A549 (cell line): ENCODE measurements around the gene ALX3. TPM values are rescaled to one million over a fixed set of nuclear protein-coding genes. Genes with fewer than 3 reads are reported as not detected.

Experiments
- ATAC-seq, 2 experiments: fragments of 200-7000 bp in 1 of 2; fragments of >200 bp in 1 of 2; cut with Nextera tagmentation in 1 of 2; cut with Tn5 transposase in 1 of 2; 3 replicates each; pipeline versions ENCODE4 v1.8.0 to v1.9.1; 2018 to 2020; ENCODE audit warnings: mild to moderate bottlenecking in 1 of 2, moderate library complexity in 1 of 2
- CTCF ChIA-PET: fragments of 300-600 bp; sonication (Branson Sonifier 250); formaldehyde crosslinking; extraction: SDS; loops from one replicate; lab custom pipeline; 2021; ENCODE audit warnings: antibody characterized with exemption, inconsistent platforms; lab: Yijun Ruan, JAX
- POLR2A ChIA-PET: fragments of 350-600 bp; formaldehyde crosslinking; extraction: SDS; loops from one replicate; lab custom pipeline; 2021; ENCODE audit warnings: antibody characterized with exemption, inconsistent platforms; lab: Yijun Ruan, JAX
- DNase-seq, 2 experiments: peaks; one replicate each; pipeline versions ENCODE4 v3.0.0 to v3.0.0-alpha.2; 2011 to 2016; ENCODE audit warnings: low read depth in 1 of 2, low spot score in 1 of 2
- FAIRE-seq: peaks from 2 replicates; lab custom pipeline; 2011; peaks lifted over from hg19 to GRCh38; lab: Jason Lieb, UNC
- H3K27ac ChIP-seq, 2 experiments: fragments of >200 bp; sonication (Bioruptor Twin); formaldehyde crosslinking; 3 replicates each; pipeline ENCODE4 v1.5.1; 2016 to 2017
- H3K4me1 ChIP-seq: fragments of >200 bp; sonication (Bioruptor Twin); formaldehyde crosslinking; 3 replicates; pipeline ENCODE4 v1.6.1; 2016
- H3K4me2 ChIP-seq: fragments of >200 bp; sonication (Bioruptor Twin); formaldehyde crosslinking; 3 replicates; pipeline ENCODE4 v1.6.1; 2016
- H3K4me3 ChIP-seq: fragments of >200 bp; sonication (Bioruptor Twin); formaldehyde crosslinking; 3 replicates; pipeline ENCODE4 v1.5.1; 2016
- H3K9me3 ChIP-seq: fragments of >200 bp; sonication (Bioruptor Twin); formaldehyde crosslinking; 3 replicates; pipeline ENCODE4 v1.6.1; 2016
- BHLHE40 ChIP-seq: IDR thresholded peaks from 2 replicates; pipeline ENCODE4 v1.6.1; 2012; ENCODE audit warnings: low read depth, low read length, inconsistent platforms
- CBX8 ChIP-seq: fragments of 200-600 bp; sonication (generic); IDR thresholded peaks from 2 replicates; pipeline ENCODE4 v1.6.1; 2016
- CHD2 ChIP-seq: fragments of 150-350 bp; IDR thresholded peaks from 2 replicates; pipeline ENCODE4 v1.6.1; 2014; ENCODE audit warnings: low read length; ENCODE audit not compliant: partially characterized antibody
- EHMT2 ChIP-seq: fragments of 200-600 bp; sonication (generic); IDR thresholded peaks from 2 replicates; pipeline ENCODE4 v1.6.1; 2016; ENCODE audit warnings: antibody characterized with exemption, low read depth, mild to moderate bottlenecking, moderate library complexity
- EP300 ChIP-seq, 2 experiments: fragments of >200 bp; sonication (Bioruptor Twin); formaldehyde crosslinking; IDR thresholded peaks; 2 replicates in 1 of 2; 3 replicates in 1 of 2; pipeline ENCODE4 v1.6.1; 2016 to 2017
- ESRRA ChIP-seq: fragments of 150-350 bp; IDR thresholded peaks from 2 replicates; pipeline ENCODE4 v1.6.1; 2014; ENCODE audit warnings: mild to moderate bottlenecking, low read length, borderline replicate concordance
- FOSL2 ChIP-seq, 2 experiments: fragments of 450-650 bp in 1 of 2; fragments of >200 bp in 1 of 2; sonication (Bioruptor Twin) in 1 of 2; formaldehyde crosslinking; IDR thresholded peaks; 2 replicates each; pipeline versions ENCODE4 v1.5.0 to v1.6.1; 2016 to 2020; ENCODE audit warnings: mild to moderate bottlenecking in 1 of 2, moderate library complexity in 1 of 2
- GATA3 ChIP-seq: IDR thresholded peaks from 2 replicates; pipeline ENCODE4 v1.6.1; 2012; ENCODE audit warnings: borderline replicate concordance
- HDAC2 ChIP-seq: fragments of 200-600 bp; sonication (generic); IDR thresholded peaks from 2 replicates; pipeline ENCODE4 v1.6.1; 2016
- HMGXB4 ChIP-seq: fragments of 250-450 bp; sonication (Bioruptor Pico); IDR thresholded peaks from 2 replicates; pipeline ENCODE4 v1.5.0; 2021; ENCODE audit warnings: mild to moderate bottlenecking, moderate library complexity, borderline replicate concordance
- HOXB13 ChIP-seq: fragments of 250-450 bp; sonication (Bioruptor Pico); IDR thresholded peaks from 2 replicates; pipeline ENCODE4 v1.5.0; 2020; ENCODE audit warnings: low read depth, mild to moderate bottlenecking, moderate library complexity
- JUN ChIP-seq, 2 experiments: fragments of >200 bp; sonication (Bioruptor Twin); formaldehyde crosslinking; IDR thresholded peaks; 2 replicates in 1 of 2; 3 replicates in 1 of 2; pipeline ENCODE4 v1.6.1; 2016 to 2017
- KDM1A ChIP-seq: fragments of 200-600 bp; sonication (generic); IDR thresholded peaks from 2 replicates; pipeline ENCODE4 v1.6.1; 2016; ENCODE audit warnings: low read depth, mild to moderate bottlenecking
- MAFK ChIP-seq: fragments of 450-650 bp; IDR thresholded peaks from 2 replicates; pipeline ENCODE4 v1.6.1; 2014; ENCODE audit not compliant: partially characterized antibody
- NFE2L2 ChIP-seq: fragments of 150-350 bp; conservative IDR thresholded peaks from 2 replicates; pipeline ENCODE4 v1.6.1; 2014; ENCODE audit warnings: low read length
- NPAS2 ChIP-seq: fragments of 250-450 bp; sonication (Bioruptor Pico); IDR thresholded peaks from 2 replicates; pipeline ENCODE4 v1.8.0; 2022; ENCODE audit warnings: mild to moderate bottlenecking, moderate library complexity, borderline replicate concordance
- NR3C1 ChIP-seq: fragments of >200 bp; sonication (Bioruptor Twin); formaldehyde crosslinking; IDR thresholded peaks from 3 replicates; pipeline ENCODE4 v1.6.1; 2017
- RAD21 ChIP-seq, 2 experiments: fragments of >200 bp in 1 of 2; sonication (Bioruptor Twin) in 1 of 2; formaldehyde crosslinking in 1 of 2; IDR thresholded peaks in 1 of 2; conservative IDR thresholded peaks in 1 of 2; 2 replicates in 1 of 2; 3 replicates in 1 of 2; pipeline ENCODE4 v1.6.1; 2012 to 2018; ENCODE audit warnings: inconsistent platforms in 1 of 2
- RCOR1 ChIP-seq: fragments of 150-350 bp; IDR thresholded peaks from 2 replicates; pipeline ENCODE4 v1.6.1; 2014; ENCODE audit warnings: antibody characterized with exemption, low read length, low read depth
- RFX5 ChIP-seq: fragments of 450-650 bp; IDR thresholded peaks from 2 replicates; pipeline ENCODE4 v1.7.1; 2014; ENCODE audit warnings: antibody characterized with exemption, mild to moderate bottlenecking, moderate library complexity
- RNF2 ChIP-seq: fragments of 200-600 bp; sonication (generic); IDR thresholded peaks from 2 replicates; pipeline ENCODE4 v1.6.1; 2016; ENCODE audit warnings: low read depth, mild to moderate bottlenecking, antibody characterized with exemption, moderate library complexity, borderline replicate concordance
- SMC3 ChIP-seq: fragments of >200 bp; sonication (Bioruptor Twin); formaldehyde crosslinking; IDR thresholded peaks from 3 replicates; pipeline ENCODE4 v1.6.1; 2018; ENCODE audit warnings: inconsistent platforms
- TP53 ChIP-seq: fragments of 250-450 bp; sonication (Bioruptor Pico); IDR thresholded peaks from 2 replicates; pipeline ENCODE4 v1.5.0; 2021; ENCODE audit warnings: mild to moderate bottlenecking, moderate library complexity
- ZC3H11A ChIP-seq: fragments of 450-650 bp; IDR thresholded peaks from 2 replicates; pipeline ENCODE4 v1.6.1; 2014; ENCODE audit warnings: antibody characterized with exemption, mild to moderate bottlenecking
- ZFP36 ChIP-seq: fragments of 450-650 bp; IDR thresholded peaks from 2 replicates; pipeline ENCODE4 v1.6.1; 2014; ENCODE audit warnings: borderline replicate concordance; ENCODE audit not compliant: partially characterized antibody
- WGBS: methylation state at CpG from one replicate; pipeline ENCODE4 v1.1.6; 2017; ENCODE audit errors: missing lambda C conversion rate; 5-methylcytosine and 5-hydroxymethylcytosine counted together
- polyA plus RNA-seq, 4 experiments: library from polyadenylated mRNA; depleted of rRNA in 3 of 4; stranded (reverse); fragments of >200 nt; fragmentation: RNase III in 1 of 4; extraction: RNeasy Plus Mini Kit Qiagen cat#74134 plus additional on column Dnase treatment in 1 of 4; gene quantifications; 2 replicates in 3 of 4; 3 replicates in 1 of 4; pipeline ENCODE4 v1.2.3, GENCODE V29; 2011 to 2017
- TF ChIP-seq, protein P1 (sequence below): fragments of >200 bp; sonication (Bioruptor Twin); formaldehyde crosslinking; IDR thresholded peaks from 3 replicates; pipeline ENCODE4 v1.5.1; 2016

Gene ALX3
- polyA plus RNA-seq, 2 of the 4 experiments (the other 2 are of a cell fraction), result not detected

DNA sequence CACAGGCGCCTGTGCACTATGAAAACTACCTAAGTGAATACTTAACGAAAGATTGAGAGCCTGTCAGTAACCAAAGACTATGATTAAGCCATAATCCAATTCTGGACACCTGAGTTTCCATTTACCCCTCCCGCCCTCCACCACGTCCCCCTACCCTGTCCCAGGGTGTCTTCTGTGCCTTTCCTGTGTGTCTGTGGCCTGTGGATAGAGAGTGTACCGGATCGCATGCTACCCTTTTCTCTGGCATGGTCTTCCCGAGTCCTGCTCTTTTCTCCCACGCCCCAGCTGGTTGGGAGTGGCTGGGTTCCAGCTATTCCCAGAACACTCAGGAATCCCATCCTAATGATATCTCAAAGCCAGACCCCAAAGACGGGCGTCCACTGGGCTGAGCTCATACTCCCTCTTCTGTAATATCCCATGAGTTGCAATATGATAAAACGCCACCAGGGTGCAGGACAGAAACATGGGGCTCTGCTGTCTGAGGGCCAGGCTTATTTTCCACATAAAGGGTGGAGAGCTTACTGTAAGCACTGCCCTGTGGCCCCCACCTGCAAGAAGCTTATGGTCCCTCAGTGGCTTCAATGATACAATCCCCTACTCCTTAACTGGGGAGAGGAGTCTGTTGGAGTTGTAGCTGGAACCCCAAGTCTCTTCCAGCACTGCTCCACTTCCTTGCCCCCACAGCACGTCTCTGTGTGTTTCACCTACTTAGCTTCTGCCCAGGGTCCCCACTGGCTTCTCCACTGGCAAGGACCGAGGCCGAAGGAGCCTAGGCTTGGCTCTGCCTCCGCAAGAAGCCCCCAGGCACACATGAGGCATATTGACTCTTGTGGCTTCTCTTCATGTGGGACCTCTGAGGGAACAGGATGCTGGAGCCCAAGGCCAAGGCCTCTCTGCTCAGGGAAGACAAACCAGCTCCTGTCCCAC, 17.6 kb upstream of the ALX3 start:
- ATAC-seq (peak; percentile 90 to 97), FAIRE-seq (no peak)
- no peak overlapping the region for H3K4me2 ChIP-seq

GRCh38 chr1:110086961-110087360, 16.5 kb upstream of the ALX3 start:
- no peak overlapping the region for H3K27ac ChIP-seq
- H3K9me3 ChIP-seq, result no peaks in the 10 kb centered on the region
- H3K4me1 ChIP-seq, result no peaks in the 10 kb centered on the region
- TF ChIP-seq RNF2, result no peak
- no peak for TF ChIP-seq CHD2
- no peak for TF ChIP-seq BHLHE40
- no peak for TF ChIP-seq RAD21 (conservative IDR thresholded peaks at IDR 0.05 in 1 of 2, IDR thresholded peaks at IDR 0.05 in 1 of 2)
- TF ChIP-seq RCOR1, result no peak
- no peak for TF ChIP-seq EHMT2
- WGBS, result 67% methylated on average over 4 of the region's 4 CpGs
- ATAC-seq (no peak), FAIRE-seq (no peak), DNase-seq (no peak)
- H3K4me3 ChIP-seq, result no peak overlapping the region
- POLR2A ChIA-PET, result no interaction called here
- CTCF ChIA-PET, result interaction anchor here (0.7 to 3.3 kb wide), 9 partner anchors 9 to 662 kb away, joined by 3 to 57 read pairs (median 9); no protein-coding TSS in a partner anchor
- H3K4me2 ChIP-seq, result no peak overlapping the region

More for the DNA sequence above, 17.6 kb upstream of the ALX3 start:
- 36% methylated on average over 14 of the region's 15 CpGs for WGBS
- TF ChIP-seq HMGXB4 (CRISPR knock-in tag), result no peak
- no peak for TF ChIP-seq EP300 (IDR thresholded peaks at IDR 0.05)
- TF ChIP-seq RFX5, result no peak
- TF ChIP-seq JUN (IDR thresholded peaks at IDR 0.05), result no peak
- TF ChIP-seq RAD21 (conservative IDR thresholded peaks at IDR 0.05 in 1 of 2, IDR thresholded peaks at IDR 0.05 in 1 of 2), result peak; percentile 30 to 52; a peak in 3 of 5 replicates
- TF ChIP-seq SMC3, result peak; percentile 57
- TF ChIP-seq ESRRA, result no peak
- TF ChIP-seq ZC3H11A, result no peak
- no peak for TF ChIP-seq HOXB13 (CRISPR knock-in tag)
- TF ChIP-seq, protein P1, sequence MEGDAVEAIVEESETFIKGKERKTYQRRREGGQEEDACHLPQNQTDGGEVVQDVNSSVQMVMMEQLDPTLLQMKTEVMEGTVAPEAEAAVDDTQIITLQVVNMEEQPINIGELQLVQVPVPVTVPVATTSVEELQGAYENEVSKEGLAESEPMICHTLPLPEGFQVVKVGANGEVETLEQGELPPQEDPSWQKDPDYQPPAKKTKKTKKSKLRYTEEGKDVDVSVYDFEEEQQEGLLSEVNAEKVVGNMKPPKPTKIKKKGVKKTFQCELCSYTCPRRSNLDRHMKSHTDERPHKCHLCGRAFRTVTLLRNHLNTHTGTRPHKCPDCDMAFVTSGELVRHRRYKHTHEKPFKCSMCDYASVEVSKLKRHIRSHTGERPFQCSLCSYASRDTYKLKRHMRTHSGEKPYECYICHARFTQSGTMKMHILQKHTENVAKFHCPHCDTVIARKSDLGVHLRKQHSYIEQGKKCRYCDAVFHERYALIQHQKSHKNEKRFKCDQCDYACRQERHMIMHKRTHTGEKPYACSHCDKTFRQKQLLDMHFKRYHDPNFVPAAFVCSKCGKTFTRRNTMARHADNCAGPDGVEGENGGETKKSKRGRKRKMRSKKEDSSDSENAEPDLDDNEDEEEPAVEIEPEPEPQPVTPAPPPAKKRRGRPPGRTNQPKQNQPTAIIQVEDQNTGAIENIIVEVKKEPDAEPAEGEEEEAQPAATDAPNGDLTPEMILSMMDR, result peak; percentile 42; the same call in 1 of the 3 replicates
- H3K9me3 ChIP-seq, result no peaks in the 10 kb centered on the region
- CTCF ChIA-PET, result interaction anchor here (0.6 to 3.3 kb wide), 27 partner anchors 8 to 408 kb away, joined by 3 to 57 read pairs (median 5); no protein-coding TSS in a partner anchor
- H3K4me1 ChIP-seq, result no peaks in the 10 kb centered on the region
- no peak overlapping the region for H3K27ac ChIP-seq
- H3K4me3 ChIP-seq, result no peak overlapping the region
- POLR2A ChIA-PET, result no interaction called here
- DNase-seq, result peak; percentile 35 to 64

DNA sequence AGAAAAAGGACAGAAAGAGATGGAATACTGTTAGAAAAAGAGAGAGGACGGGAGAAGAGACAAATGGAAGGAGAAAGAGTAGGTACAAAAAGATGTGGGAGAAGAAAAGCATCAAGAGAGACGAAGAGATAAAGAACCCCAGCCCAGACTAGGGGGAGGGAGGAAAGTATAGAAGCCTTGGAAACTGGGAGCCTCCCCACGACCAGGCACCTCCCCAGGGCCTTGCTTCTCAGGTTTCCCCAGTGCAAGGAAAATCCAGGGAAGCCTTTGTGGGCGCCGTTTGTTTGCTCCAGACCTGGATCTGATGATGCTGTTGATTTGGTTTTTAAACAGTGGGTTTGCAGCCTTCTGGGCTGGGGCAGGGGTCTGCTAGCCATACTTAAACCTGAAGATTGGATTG, 15.2 kb upstream of the ALX3 start:
- CTCF ChIA-PET, result interaction anchor here (1.3 kb wide), 1 partner anchor 20 kb away, joined by 3 read pairs; no protein-coding TSS in a partner anchor
- no peak for TF ChIP-seq FOSL2 (IDR thresholded peaks at IDR 0.05)
- no peak for TF ChIP-seq FOSL2 (CRISPR knock-in tag; IDR thresholded peaks at IDR 0.05)
- no peak for TF ChIP-seq ZFP36
- no peak for TF ChIP-seq NR3C1
- TF ChIP-seq MAFK, result no peak
- no peak for TF ChIP-seq TP53
- no peak for TF ChIP-seq CBX8
- TF ChIP-seq KDM1A, result no peak
- no peak for TF ChIP-seq HDAC2
- TF ChIP-seq NPAS2 (CRISPR knock-in tag), result no peak
- TF ChIP-seq NFE2L2, result no peak
- TF ChIP-seq GATA3, result no peak
- no peak for TF ChIP-seq HMGXB4 (CRISPR knock-in tag)
- FAIRE-seq (no peak), DNase-seq (no peak), ATAC-seq (no peak)
- POLR2A ChIA-PET, result no interaction called here
- no peak overlapping the region for H3K4me3 ChIP-seq
- WGBS, result 46% methylated on average over 5 of the region's 5 CpGs
- no peak overlapping the region for H3K4me2 ChIP-seq
- H3K27ac ChIP-seq, result no peak overlapping the region
- H3K4me1 ChIP-seq, result no peaks in the 10 kb centered on the region
- no peaks in the 10 kb centered on the region for H3K9me3 ChIP-seq
